ENCODE results near the gene ERC2.
"Not testable (repeated sequence)": the region's sequence is repeated elsewhere in the genome, so short reads cannot be mapped to it uniquely, and the experiment has no call there.

The ERC2 gene

GRCh38 chr3:55505102-55505501 is 963.2 kb downstream of the ERC2 start:
- DNase-seq (ENCODE audit: insufficient read length, low spot score); FAIRE-seq: not testable (repeated sequence)

GRCh38 chr3:55501905-55502304 is 966.4 kb downstream of the ERC2 start:
- DNase-seq (ENCODE audit: insufficient read length, low spot score) (no peak), FAIRE-seq (no peak)

- FAIRE-seq (no peak), DNase-seq (ENCODE audit: insufficient read length, low spot score) (no peak)
Observed at GRCh38 chr3:55500555-55501330, 967.5 kb downstream of the ERC2 start.

- DNase-seq (ENCODE audit: insufficient read length, low spot score) = no peak
- no peak for FAIRE-seq
Observed at GRCh38 chr3:55498520-55498919, 969.7 kb downstream of the ERC2 start.

- DNase-seq (ENCODE audit: insufficient read length, low spot score) (no peak), FAIRE-seq (no peak)
Observed at GRCh38 chr3:55497250-55497649, 971.0 kb downstream of the ERC2 start.

GRCh38 chr3:55494976-55495375 is 973.3 kb downstream of the ERC2 start:
- no peak for DNase-seq (ENCODE audit: insufficient read length, low spot score)
- no peak for FAIRE-seq

GRCh38 chr3:55492976-55493375 is 975.3 kb downstream of the ERC2 start:
- FAIRE-seq = no peak
- no peak for DNase-seq (ENCODE audit: insufficient read length, low spot score)

GRCh38 chr3:55491296-55491816 is 976.9 kb downstream of the ERC2 start:
- FAIRE-seq (peak; percentile 26), DNase-seq (ENCODE audit: insufficient read length, low spot score) (no peak)

GRCh38 chr3:55490276-55490913 is 977.9 kb downstream of the ERC2 start:
- no peak for FAIRE-seq
- DNase-seq (ENCODE audit: insufficient read length, low spot score) = no peak

- DNase-seq (ENCODE audit: insufficient read length, low spot score) (no peak), FAIRE-seq (no peak)
Observed at GRCh38 chr3:55489798-55490132, 978.5 kb downstream of the ERC2 start.

- no peak for FAIRE-seq
Observed at GRCh38 chr3:55488398-55489055, 979.7 kb downstream of the ERC2 start.

GRCh38 chr3:55487381-55488241 is 980.7 kb downstream of the ERC2 start:
- FAIRE-seq = peak; percentile 65
- no peak for DNase-seq (ENCODE audit: insufficient read length, low spot score)

More at GRCh38 chr3:55488398-55489055, 979.7 kb downstream of the ERC2 start:
- DNase-seq (ENCODE audit: insufficient read length, low spot score) = peak; percentile 71

- DNase-seq (ENCODE audit: insufficient read length, low spot score) (no peak), FAIRE-seq (peak; percentile 9)
Observed at GRCh38 chr3:55486857-55487380, 981.3 kb downstream of the ERC2 start, which contains the start of gene WNT5A. Gene WNT5A (minus strand): TSS chr3:55487306. CDS start chr3:55486985, 321 bp downstream.

- no peak for FAIRE-seq
- DNase-seq (ENCODE audit: insufficient read length, low spot score) = peak; percentile 54
Observed at GRCh38 chr3:55486101-55486856, 982.0 kb downstream of the ERC2 start.

- DNase-seq (ENCODE audit: insufficient read length, low spot score) = peak; percentile 83
- FAIRE-seq = no peak
Observed at GRCh38 chr3:55484801-55485791, 983.2 kb downstream of the ERC2 start.

- FAIRE-seq (no peak), DNase-seq (ENCODE audit: insufficient read length, low spot score) (no peak)
Observed at GRCh38 chr3:55484191-55484689, 984.0 kb downstream of the ERC2 start.

- FAIRE-seq = no peak
- no peak for DNase-seq (ENCODE audit: insufficient read length, low spot score)
Observed at GRCh38 chr3:55483196-55484095, 984.8 kb downstream of the ERC2 start.
